ENCODE measurements around the gene PDZRN3. TPM values are rescaled to one million over a fixed set of nuclear protein-coding genes. Genes with fewer than 3 reads are reported as not detected.

PDZRN3 gene
- total and polyA plus RNA-seq, 2 experiments from 2014 or later, result 42.9 to 60.5 TPM

GRCh38 chr3:73384091-73384906, 240.4 kb downstream of the PDZRN3 start:
- Histone ChIP-seq H3K36me3 (replicated peaks; ENCODE audit: insufficient read depth, low read depth) (peaks cover 8% of the 10 kb centered on the region), H3K27ac (no peak overlapping the region), H3K4me3 (no peak overlapping the region), H3K79me2 (no peaks in the 10 kb centered on the region), H3K4me1 (ENCODE audit: insufficient read depth) (no peaks in the 10 kb centered on the region), H2AFZ (no peak overlapping the region), H3K9me3 (ENCODE audit: low read depth) (no peaks in the 10 kb centered on the region), H3K9me2 (replicated peaks; ENCODE audit: insufficient read depth) (no peaks in the 10 kb centered on the region), H3K4me2 (no peak overlapping the region), H4K20me1 (ENCODE audit: insufficient read depth, poor library complexity, severe bottlenecking) (no peaks in the 10 kb centered on the region), H3K27me3 (no peaks in the 10 kb centered on the region)
- TF ChIP-seq EZH2phosphoT487 (IDR thresholded peaks at IDR 0.05; ENCODE audit: low read depth, severe bottlenecking, unreplicated experiment), result no peak
- TF ChIP-seq EZH2 (IDR thresholded peaks at IDR 0.05; ENCODE audit: borderline replicate concordance), result no peak
- TF ChIP-seq CTCF (IDR thresholded peaks at IDR 0.05; ENCODE audit: poor library complexity), result no peak
- WGBS (ENCODE audit: low lambda C conversion rate, missing lambda C conversion rate), result 98% methylated on average over 53 of the region's 66 CpGs
- DNase-seq (ENCODE audit: low spot score), result no peak

GRCh38 chr3:73383470-73384049, 241.2 kb downstream of the PDZRN3 start:
- WGBS (ENCODE audit: low lambda C conversion rate, missing lambda C conversion rate), result 97% methylated on average over 38 of the region's 47 CpGs
- no peak for DNase-seq (ENCODE audit: low spot score)
- no peak overlapping the region for H3K27ac ChIP-seq

GRCh38 chr3:73381551-73381950, 243.2 kb downstream of the PDZRN3 start:
- Histone ChIP-seq H4K20me1 (ENCODE audit: insufficient read depth, poor library complexity, severe bottlenecking) (no peaks in the 10 kb centered on the region), H3K36me3 (replicated peaks; ENCODE audit: insufficient read depth, low read depth) (peaks cover 8% of the 10 kb centered on the region), H3K27me3 (no peaks in the 10 kb centered on the region), H3K27ac (no peak overlapping the region), H3K9me3 (ENCODE audit: low read depth) (no peaks in the 10 kb centered on the region), H3K79me2 (no peaks in the 10 kb centered on the region), H3K9me2 (replicated peaks; ENCODE audit: insufficient read depth) (no peaks in the 10 kb centered on the region), H3K4me3 (no peak overlapping the region), H2AFZ (no peak overlapping the region), H3K4me2 (no peak overlapping the region), H3K4me1 (ENCODE audit: insufficient read depth) (no peaks in the 10 kb centered on the region)
- WGBS (ENCODE audit: low lambda C conversion rate, missing lambda C conversion rate), result 96% methylated on average over 2 of the region's 2 CpGs
- no peak for DNase-seq (ENCODE audit: low spot score)
- TF ChIP-seq EZH2phosphoT487 (IDR thresholded peaks at IDR 0.05; ENCODE audit: low read depth, severe bottlenecking, unreplicated experiment) (no peak), CTCF (IDR thresholded peaks at IDR 0.05; ENCODE audit: poor library complexity) (no peak), EZH2 (IDR thresholded peaks at IDR 0.05; ENCODE audit: borderline replicate concordance) (no peak)

More at GRCh38 chr3:73383470-73384049, 241.2 kb downstream of the PDZRN3 start:
- Histone ChIP-seq H3K4me2 (no peak overlapping the region), H3K27me3 (no peaks in the 10 kb centered on the region), H2AFZ (no peak overlapping the region), H3K9me3 (ENCODE audit: low read depth) (no peaks in the 10 kb centered on the region), H4K20me1 (ENCODE audit: insufficient read depth, poor library complexity, severe bottlenecking) (no peaks in the 10 kb centered on the region), H3K9me2 (replicated peaks; ENCODE audit: insufficient read depth) (no peaks in the 10 kb centered on the region), H3K36me3 (replicated peaks; ENCODE audit: insufficient read depth, low read depth) (peaks cover 8% of the 10 kb centered on the region), H3K4me1 (ENCODE audit: insufficient read depth) (no peaks in the 10 kb centered on the region), H3K4me3 (no peak overlapping the region), H3K79me2 (no peaks in the 10 kb centered on the region)
- TF ChIP-seq EZH2 (IDR thresholded peaks at IDR 0.05; ENCODE audit: borderline replicate concordance) (no peak), CTCF (IDR thresholded peaks at IDR 0.05; ENCODE audit: poor library complexity) (no peak), EZH2phosphoT487 (IDR thresholded peaks at IDR 0.05; ENCODE audit: low read depth, severe bottlenecking, unreplicated experiment) (no peak)
